ENCODE data around the gene MCCC1.

DNA sequence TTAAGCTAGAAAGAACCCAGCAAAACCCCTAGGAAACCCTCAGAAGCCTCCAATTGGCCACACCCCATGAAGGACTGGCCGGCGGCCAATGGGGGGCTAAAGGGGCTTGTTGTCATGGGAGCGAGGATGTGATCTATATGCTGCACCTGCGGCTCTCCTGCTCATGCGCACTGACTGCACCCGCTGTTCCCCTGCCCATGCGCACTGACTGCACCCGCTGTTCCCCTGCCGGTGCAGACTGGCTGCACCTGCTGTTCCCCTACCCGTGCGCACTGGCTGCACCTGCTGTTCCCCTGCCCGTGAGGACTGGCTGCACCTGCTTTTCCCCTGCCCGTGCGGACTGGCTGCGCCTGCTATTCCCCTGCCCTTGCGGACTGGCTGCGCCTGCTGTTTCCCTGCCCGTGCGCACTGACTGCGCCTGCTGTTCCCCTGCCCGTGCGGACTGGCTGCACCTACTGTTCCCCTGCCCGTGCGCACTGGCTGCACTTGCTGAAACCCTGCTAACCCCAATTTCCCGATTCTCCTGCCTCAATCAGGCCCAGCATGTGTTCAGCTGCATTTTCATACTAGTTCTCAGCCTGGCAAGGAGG lies 16.8 kb upstream of the MCCC1 start:
- no peak for TF ChIP-seq CTCF (IDR thresholded peaks at IDR 0.05)
- no peak for TF ChIP-seq EZH2 (IDR thresholded peaks at IDR 0.05; ENCODE audit: borderline replicate concordance, insufficient read depth, low read depth, low read length, poor library complexity, severe bottlenecking)
